ENCODE data around the gene LRRC74B.

DNA sequence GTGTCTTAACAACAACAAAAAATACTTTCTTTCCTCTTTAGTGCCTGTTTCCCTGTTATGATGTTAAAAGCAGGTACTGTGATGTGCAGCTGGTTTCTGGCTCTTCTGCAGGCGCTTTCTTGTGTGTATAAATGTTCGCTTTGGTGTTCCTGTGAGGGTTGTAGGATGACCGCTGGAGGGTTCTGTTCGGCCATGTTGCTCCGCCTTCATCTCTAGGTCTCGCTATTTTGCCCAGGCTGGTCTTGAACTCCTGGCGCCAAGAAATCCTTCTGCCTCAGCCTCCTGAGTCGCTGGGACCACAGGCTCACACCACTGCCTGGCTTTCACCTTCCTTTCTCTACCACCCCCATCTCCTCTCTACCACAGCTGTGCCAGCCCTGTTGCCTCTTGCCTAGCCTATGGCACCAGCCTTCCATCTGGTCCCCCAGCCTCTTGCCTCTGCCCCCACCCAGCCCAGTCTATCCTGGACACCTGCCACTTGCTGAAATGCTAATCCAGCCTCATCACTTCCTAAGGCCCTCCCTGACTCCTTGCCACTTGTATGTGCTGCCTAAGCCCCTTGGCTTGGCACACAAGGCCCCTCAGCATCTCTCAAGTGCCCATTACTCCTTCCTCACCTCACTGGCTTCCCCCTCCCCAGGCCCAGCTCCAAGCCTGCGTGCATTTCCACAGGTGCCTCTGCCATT is 5.5 kb downstream of the LRRC74B start:
- no peak for TF ChIP-seq RFX5 (IDR thresholded peaks at IDR 0.05)
- TF ChIP-seq, protein P1, sequence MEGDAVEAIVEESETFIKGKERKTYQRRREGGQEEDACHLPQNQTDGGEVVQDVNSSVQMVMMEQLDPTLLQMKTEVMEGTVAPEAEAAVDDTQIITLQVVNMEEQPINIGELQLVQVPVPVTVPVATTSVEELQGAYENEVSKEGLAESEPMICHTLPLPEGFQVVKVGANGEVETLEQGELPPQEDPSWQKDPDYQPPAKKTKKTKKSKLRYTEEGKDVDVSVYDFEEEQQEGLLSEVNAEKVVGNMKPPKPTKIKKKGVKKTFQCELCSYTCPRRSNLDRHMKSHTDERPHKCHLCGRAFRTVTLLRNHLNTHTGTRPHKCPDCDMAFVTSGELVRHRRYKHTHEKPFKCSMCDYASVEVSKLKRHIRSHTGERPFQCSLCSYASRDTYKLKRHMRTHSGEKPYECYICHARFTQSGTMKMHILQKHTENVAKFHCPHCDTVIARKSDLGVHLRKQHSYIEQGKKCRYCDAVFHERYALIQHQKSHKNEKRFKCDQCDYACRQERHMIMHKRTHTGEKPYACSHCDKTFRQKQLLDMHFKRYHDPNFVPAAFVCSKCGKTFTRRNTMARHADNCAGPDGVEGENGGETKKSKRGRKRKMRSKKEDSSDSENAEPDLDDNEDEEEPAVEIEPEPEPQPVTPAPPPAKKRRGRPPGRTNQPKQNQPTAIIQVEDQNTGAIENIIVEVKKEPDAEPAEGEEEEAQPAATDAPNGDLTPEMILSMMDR (IDR thresholded peaks at IDR 0.05) = no peak
- TF ChIP-seq SMC3 (IDR thresholded peaks at IDR 0.05) = no peak
- TF ChIP-seq POLR2A (IDR thresholded peaks at IDR 0.05; ENCODE audit: low read length) = no peak
